ENCODE data around the gene TNFSF11.

TNFSF11 gene

GRCh38 chr13:42534785-42535184 lies 39.2 kb upstream of the TNFSF11 start:
- H3K27ac ChIP-seq: no peak overlapping the region
- TF ChIP-seq ZFX (IDR thresholded peaks at IDR 0.05; ENCODE audit: borderline replicate concordance) (no peak), CTCF (IDR thresholded peaks at IDR 0.05) (no peak)

DNA sequence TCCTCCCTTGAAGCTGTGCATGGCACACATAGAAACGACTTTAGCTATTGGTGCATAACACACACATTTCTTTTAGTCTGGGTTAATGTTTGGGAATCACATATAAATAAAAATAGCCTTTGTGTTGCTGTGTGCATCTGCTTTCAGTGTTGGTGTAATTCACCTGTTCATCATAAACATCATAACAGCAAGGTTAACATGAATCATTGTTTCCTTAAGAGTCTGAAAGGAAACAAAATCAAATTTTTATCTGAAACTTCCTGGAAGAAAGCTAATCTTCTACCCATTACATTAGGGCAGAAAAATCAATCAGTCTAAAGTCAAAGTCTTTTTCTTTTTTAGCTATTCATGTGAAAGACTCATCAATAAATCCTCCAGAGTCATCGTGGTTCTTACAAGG lies 35.0 kb upstream of the TNFSF11 start:
- TF ChIP-seq ZFX (IDR thresholded peaks at IDR 0.05; ENCODE audit: borderline replicate concordance): no peak
- TF ChIP-seq CTCF (IDR thresholded peaks at IDR 0.05): no peak
- H3K27ac ChIP-seq: no peak overlapping the region

DNA sequence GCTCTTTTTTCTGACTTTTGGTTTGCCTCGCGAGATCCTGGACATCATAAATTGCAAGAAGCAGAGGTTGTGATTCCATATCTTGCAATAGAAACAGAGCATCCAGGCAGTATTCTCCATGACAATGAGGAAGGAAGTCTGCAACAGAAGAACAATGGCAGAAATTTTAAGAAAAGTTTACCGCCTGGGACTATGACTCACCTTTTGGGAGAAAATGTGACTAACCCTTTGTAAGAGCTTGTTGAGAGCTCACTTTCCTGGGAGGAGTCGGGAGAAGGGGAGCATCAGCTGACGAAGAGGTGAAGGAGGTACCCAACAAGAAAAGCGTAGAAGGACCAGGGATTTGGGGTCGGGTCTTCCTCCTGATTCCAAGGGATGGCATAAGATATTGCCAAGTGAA lies 34.3 kb upstream of the TNFSF11 start:
- no peak overlapping the region for H3K27ac ChIP-seq
- TF ChIP-seq CTCF (IDR thresholded peaks at IDR 0.05): no peak
- no peak for TF ChIP-seq ZFX (IDR thresholded peaks at IDR 0.05; ENCODE audit: borderline replicate concordance)

GRCh38 chr13:42543215-42543797 lies 30.6 kb upstream of the TNFSF11 start:
- H3K27ac ChIP-seq: no peak overlapping the region
- TF ChIP-seq CTCF (IDR thresholded peaks at IDR 0.05): no peak
- no peak for TF ChIP-seq ZFX (IDR thresholded peaks at IDR 0.05; ENCODE audit: borderline replicate concordance)

DNA sequence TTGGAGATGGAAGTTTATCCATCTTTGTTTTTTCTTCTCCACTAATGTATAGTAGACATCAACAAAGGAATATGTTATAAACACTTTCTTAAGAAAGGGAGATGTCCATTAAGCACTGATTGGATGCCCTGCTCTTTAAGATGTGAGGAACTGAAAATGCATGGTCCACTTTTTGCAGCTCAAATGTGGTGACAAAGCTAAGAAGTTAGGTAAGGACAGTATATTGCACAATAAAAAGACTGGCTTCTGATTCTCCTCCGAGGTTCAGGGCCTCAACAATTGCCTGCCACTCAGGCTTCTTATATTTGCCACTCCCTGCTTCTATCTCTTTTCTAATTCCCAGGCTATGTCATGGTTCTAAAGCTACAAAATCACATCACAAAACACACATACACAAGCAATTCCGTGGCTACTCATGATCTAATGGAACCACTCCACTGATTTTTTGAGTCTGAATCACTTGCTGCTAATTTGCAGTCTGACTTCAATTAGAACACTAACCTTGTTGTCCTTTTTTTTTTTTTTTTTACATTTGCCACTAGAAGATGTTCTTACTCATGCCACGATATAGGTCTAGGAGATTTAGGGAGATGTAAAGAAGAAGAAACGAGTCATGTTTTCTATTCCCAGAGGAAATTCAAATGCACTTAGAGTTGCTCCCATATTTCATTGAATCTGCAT lies 29.6 kb upstream of the TNFSF11 start:
- no peak overlapping the region for H3K27ac ChIP-seq
- no peak for TF ChIP-seq CTCF (IDR thresholded peaks at IDR 0.05)

DNA sequence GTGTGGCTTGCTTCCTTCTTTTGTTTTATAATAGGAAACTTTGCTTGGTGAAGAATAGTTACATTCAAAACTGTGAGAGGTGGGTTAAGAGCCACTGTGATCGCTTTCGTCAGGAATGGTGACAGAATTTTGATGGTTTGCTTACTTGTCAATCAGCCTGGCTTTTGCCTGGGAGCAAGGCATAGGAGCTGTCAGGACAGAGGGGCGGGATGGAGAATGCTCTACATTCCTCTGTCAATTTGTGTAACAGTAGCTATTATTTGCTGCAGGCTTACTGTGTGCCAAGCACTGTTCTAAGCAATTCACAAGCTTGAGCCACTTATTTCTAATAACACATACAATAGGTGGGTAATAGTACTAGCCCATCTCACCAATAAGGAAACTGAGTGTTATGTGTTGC lies 28.1 kb upstream of the TNFSF11 start:
- no peak for TF ChIP-seq CTCF (IDR thresholded peaks at IDR 0.05)
- no peak for TF ChIP-seq ZFX (IDR thresholded peaks at IDR 0.05; ENCODE audit: borderline replicate concordance)

GRCh38 chr13:42547612-42548011 lies 26.3 kb upstream of the TNFSF11 start:
- no peak overlapping the region for H3K27ac ChIP-seq
- TF ChIP-seq ZFX (IDR thresholded peaks at IDR 0.05; ENCODE audit: borderline replicate concordance) (no peak), CTCF (IDR thresholded peaks at IDR 0.05) (no peak)

More for the DNA sequence above, 28.1 kb upstream of the TNFSF11 start:
- H3K27ac ChIP-seq: no peak overlapping the region

Data from 22Rv1 (cell line).